OCI-LY3 (cell line): ENCODE data around the gene CAMK2D.

Experiments used
- H2AFZ ChIP-seq: fragments of 200-600, 300-600 bp; shearing (Covaris generic); 2 replicates; pipeline ENCODE4 v1.6.0; 2014; ENCODE audit warnings: antibody characterized with exemption, low read depth, low read length
- H3K27ac ChIP-seq: fragments of 200-600, 300-600 bp; sonication (generic); 2 replicates; pipeline ENCODE4 v1.5.1; 2014; ENCODE audit warnings: mild to moderate bottlenecking, low read length, moderate library complexity, mixed read lengths
- H3K27me3 ChIP-seq: fragments of 200-600, 300-600 bp; sonication (generic); 2 replicates; pipeline ENCODE4 v1.6.1; 2014; ENCODE audit warnings: low read depth, low read length, mixed read lengths
- H3K36me3 ChIP-seq: fragments of 200-600, 300-600 bp; sonication (generic); replicated peaks from 2 replicates; pipeline ENCODE3; 2014; ENCODE audit warnings: low read depth, low read length, mixed read lengths
- H3K4me1 ChIP-seq: fragments of 300-600, 200-600 bp; sonication (generic); 2 replicates; pipeline ENCODE4 v1.6.1; 2014; ENCODE audit warnings: low read length, mixed read lengths
- H3K4me2 ChIP-seq: fragments of 200-600, 300-600 bp; sonication (generic); 2 replicates; pipeline ENCODE4 v1.6.1; 2014; ENCODE audit warnings: low read length, mixed read lengths
- H3K4me3 ChIP-seq: fragments of 300-600, 200-600 bp; sonication (generic); 2 replicates; pipeline ENCODE4 v1.5.1; 2014; ENCODE audit warnings: antibody characterized with exemption, mild to moderate bottlenecking, low read length, moderate library complexity
- H3K79me2 ChIP-seq: fragments of 300-600, 200-600 bp; shearing (Covaris generic); 2 replicates; pipeline ENCODE4 v1.6.1; 2014; ENCODE audit warnings: mild to moderate bottlenecking, low read length, mixed read lengths
- H3K9ac ChIP-seq: fragments of 300-600, 200-600 bp; shearing (Covaris generic); 2 replicates; pipeline ENCODE4 v1.6.0; 2014; ENCODE audit warnings: mild to moderate bottlenecking, low read length, moderate library complexity
- H3K9me3 ChIP-seq: fragments of 200-600, 300-600 bp; shearing (Covaris generic); 2 replicates; pipeline ENCODE4 v1.6.1; 2014; ENCODE audit warnings: low read length, mixed read lengths; ENCODE audit not compliant: insufficient read depth
- H4K20me1 ChIP-seq: fragments of 200-600, 300-600 bp; sonication (generic); 2 replicates; pipeline ENCODE4 v1.6.1; 2016; ENCODE audit warnings: low read length, mixed read lengths; ENCODE audit not compliant: insufficient read depth
- EZH2phosphoT487 ChIP-seq: fragments of 200-600 bp; shearing (Covaris generic); IDR thresholded peaks from 2 replicates; pipeline ENCODE4 v1.6.1; 2018; ENCODE audit warnings: antibody characterized with exemption, mixed run types, low read depth
- TF ChIP-seq, protein P1 (sequence below): fragments of 200-600, 300-600 bp; sonication (generic); IDR thresholded peaks from 2 replicates; pipeline ENCODE4 v1.5.1; 2014; ENCODE audit warnings: antibody characterized with exemption, low read length, low read depth

CAMK2D gene

DNA sequence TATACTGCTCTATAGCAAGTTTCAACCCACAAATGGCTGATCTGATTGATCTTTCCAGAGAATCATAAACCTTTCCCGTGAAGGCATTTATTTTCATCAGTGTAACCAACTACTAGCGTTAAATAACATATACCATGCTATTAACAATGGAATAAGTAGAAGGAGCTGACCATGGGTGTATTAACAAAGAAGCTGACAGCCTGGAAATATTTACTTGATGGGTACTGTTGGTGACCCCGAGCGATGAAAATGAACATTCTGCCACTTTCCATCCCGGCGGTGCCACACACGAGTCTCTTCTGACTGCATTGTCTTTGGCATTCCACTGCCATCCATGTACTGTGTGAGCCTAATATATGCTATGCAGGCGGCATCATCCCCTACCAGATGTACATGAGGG lies 304.4 kb downstream of the CAMK2D start:
- no peak overlapping the region for H3K4me3 ChIP-seq
- H3K4me2 ChIP-seq: no peak overlapping the region
- H3K4me1 ChIP-seq: peaks cover 7% of the 10 kb centered on the region
- no peaks in the 10 kb centered on the region for H4K20me1 ChIP-seq
- no peak overlapping the region for H3K9ac ChIP-seq
- H3K9me3 ChIP-seq: no peaks in the 10 kb centered on the region
- no peak overlapping the region for H2AFZ ChIP-seq
- no peak overlapping the region for H3K27ac ChIP-seq
- no peaks in the 10 kb centered on the region for H3K36me3 ChIP-seq
- TF ChIP-seq, protein P1, sequence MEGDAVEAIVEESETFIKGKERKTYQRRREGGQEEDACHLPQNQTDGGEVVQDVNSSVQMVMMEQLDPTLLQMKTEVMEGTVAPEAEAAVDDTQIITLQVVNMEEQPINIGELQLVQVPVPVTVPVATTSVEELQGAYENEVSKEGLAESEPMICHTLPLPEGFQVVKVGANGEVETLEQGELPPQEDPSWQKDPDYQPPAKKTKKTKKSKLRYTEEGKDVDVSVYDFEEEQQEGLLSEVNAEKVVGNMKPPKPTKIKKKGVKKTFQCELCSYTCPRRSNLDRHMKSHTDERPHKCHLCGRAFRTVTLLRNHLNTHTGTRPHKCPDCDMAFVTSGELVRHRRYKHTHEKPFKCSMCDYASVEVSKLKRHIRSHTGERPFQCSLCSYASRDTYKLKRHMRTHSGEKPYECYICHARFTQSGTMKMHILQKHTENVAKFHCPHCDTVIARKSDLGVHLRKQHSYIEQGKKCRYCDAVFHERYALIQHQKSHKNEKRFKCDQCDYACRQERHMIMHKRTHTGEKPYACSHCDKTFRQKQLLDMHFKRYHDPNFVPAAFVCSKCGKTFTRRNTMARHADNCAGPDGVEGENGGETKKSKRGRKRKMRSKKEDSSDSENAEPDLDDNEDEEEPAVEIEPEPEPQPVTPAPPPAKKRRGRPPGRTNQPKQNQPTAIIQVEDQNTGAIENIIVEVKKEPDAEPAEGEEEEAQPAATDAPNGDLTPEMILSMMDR: no peak
- TF ChIP-seq EZH2phosphoT487: no peak
- no peaks in the 10 kb centered on the region for H3K79me2 ChIP-seq
- no peaks in the 10 kb centered on the region for H3K27me3 ChIP-seq

GRCh38 chr4:113455061-113455460 lies 306.5 kb downstream of the CAMK2D start:
- no peaks in the 10 kb centered on the region for H3K79me2 ChIP-seq
- H3K9ac ChIP-seq: no peak overlapping the region
- no peaks in the 10 kb centered on the region for H4K20me1 ChIP-seq
- H3K36me3 ChIP-seq: no peaks in the 10 kb centered on the region
- H3K4me3 ChIP-seq: no peak overlapping the region
- no peaks in the 10 kb centered on the region for H3K9me3 ChIP-seq
- H2AFZ ChIP-seq: no peak overlapping the region
- peaks cover 7% of the 10 kb centered on the region for H3K4me1 ChIP-seq
- H3K27ac ChIP-seq: no peak overlapping the region
- H3K4me2 ChIP-seq: no peak overlapping the region
- no peaks in the 10 kb centered on the region for H3K27me3 ChIP-seq
- TF ChIP-seq, protein P1: no peak
- TF ChIP-seq EZH2phosphoT487: no peak

DNA sequence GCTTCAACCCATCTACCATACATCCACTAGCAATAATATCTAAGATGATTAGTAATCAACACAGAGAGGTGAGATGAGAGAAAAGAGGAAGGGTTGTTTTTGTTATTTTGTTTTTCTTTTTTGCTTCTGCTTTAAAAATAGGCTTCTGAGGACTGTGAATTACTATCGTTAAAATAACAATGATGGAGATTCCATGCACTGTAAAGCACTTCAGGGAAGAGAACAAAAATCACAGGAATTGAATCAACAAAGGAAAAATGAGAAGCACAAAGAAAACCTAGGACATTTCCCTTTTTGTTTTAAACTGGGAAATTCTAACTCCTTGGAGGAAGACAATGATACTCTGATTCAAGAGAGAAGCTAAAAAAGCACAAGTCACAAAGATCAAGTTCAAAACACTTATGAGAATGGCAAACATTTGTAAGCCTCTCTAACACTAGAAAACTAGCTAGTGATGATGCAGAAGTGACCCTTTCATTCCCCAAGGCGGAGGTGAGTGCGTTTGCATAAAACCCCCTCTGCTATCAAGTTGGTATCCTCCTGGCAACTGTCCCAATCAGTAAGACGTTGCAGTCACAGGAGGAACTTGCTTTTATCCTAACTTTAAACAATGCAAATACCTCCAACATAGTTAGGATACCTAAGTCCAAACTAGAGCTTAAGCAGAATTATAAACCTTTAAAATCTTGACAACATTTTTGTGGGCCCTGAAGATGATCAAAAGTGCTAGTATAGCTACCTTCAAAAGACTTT lies 308.5 kb downstream of the CAMK2D start:
- Histone ChIP-seq H3K27me3 (no peaks in the 10 kb centered on the region), H3K36me3 (no peaks in the 10 kb centered on the region), H3K79me2 (no peaks in the 10 kb centered on the region), H3K4me3 (no peak overlapping the region), H3K27ac (no peak overlapping the region), H3K9ac (no peak overlapping the region), H4K20me1 (no peaks in the 10 kb centered on the region), H3K4me2 (no peak overlapping the region), H3K9me3 (no peaks in the 10 kb centered on the region), H2AFZ (no peak overlapping the region), H3K4me1 (peaks cover 9% of the 10 kb centered on the region)
- TF ChIP-seq, protein P1: no peak
- no peak for TF ChIP-seq EZH2phosphoT487

GRCh38 chr4:113452152-113452551 lies 309.4 kb downstream of the CAMK2D start:
- Histone ChIP-seq H3K4me3 (no peak overlapping the region), H3K9me3 (no peaks in the 10 kb centered on the region), H3K27me3 (no peaks in the 10 kb centered on the region), H3K9ac (no peak overlapping the region), H3K4me2 (no peak overlapping the region), H2AFZ (no peak overlapping the region), H3K79me2 (no peaks in the 10 kb centered on the region), H3K36me3 (no peaks in the 10 kb centered on the region), H3K27ac (no peak overlapping the region), H3K4me1 (peaks cover 18% of the 10 kb centered on the region), H4K20me1 (no peaks in the 10 kb centered on the region)
- TF ChIP-seq, protein P1: no peak
- TF ChIP-seq EZH2phosphoT487: no peak
